Measurements from ENCODE around the gene PTTG1IP.

DNA sequence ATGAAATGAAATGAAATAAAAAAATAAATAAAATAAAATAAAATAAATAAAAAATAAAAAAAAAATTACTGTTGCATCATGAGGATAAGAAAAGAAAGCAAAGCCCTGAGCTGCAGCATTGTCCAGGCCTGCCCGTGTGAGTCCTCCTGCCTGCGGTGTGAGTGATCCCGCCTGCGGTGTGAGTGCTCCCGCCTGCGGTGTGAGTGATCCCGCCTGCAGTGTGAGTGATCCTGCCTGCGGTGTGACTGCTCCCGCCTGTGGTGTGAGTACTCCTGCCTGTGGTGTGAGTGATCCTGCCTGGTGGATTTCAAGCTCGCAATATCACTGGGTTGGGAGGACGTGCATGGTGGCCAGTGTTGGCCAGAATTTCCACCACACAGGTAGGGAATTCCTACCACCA, 22.4 kb upstream of the PTTG1IP start:
- TF ChIP-seq POLR2A (IDR thresholded peaks at IDR 0.05; ENCODE audit: low read depth, low read length) (no peak), POLR2AphosphoS5 (IDR thresholded peaks at IDR 0.05; ENCODE audit: low read depth, low read length) (no peak)

Measured in GM12891 (cell line).